HL-60 (cell line): ENCODE measurements around the gene TIMP4.

Experiments used
- CTCF ChIP-seq: IDR thresholded peaks from one replicate; pipeline ENCODE4 v1.5.1; 2011; ENCODE audit warnings: low read length, control low read depth, inconsistent platforms; ENCODE audit not compliant: insufficient read depth
- GABPA ChIP-seq: IDR thresholded peaks from 2 replicates; pipeline ENCODE4 v1.6.1; 2012; ENCODE audit warnings: low read depth
- POLR2AphosphoS5 ChIP-seq: IDR thresholded peaks from 2 replicates; pipeline ENCODE4 v1.6.1; 2012; ENCODE audit warnings: low read depth
- REST ChIP-seq: IDR thresholded peaks from 2 replicates; pipeline ENCODE4 v1.6.1; 2012; ENCODE audit warnings: low read depth; ENCODE audit not compliant: insufficient replicate concordance

GRCh38 chr3:12170207-12170606, 11.5 kb upstream of the TIMP4 start:
- no peak for TF ChIP-seq CTCF
- TF ChIP-seq POLR2AphosphoS5: no peak
- TF ChIP-seq GABPA: no peak
- TF ChIP-seq REST: no peak
